Panc1 (cell line): ENCODE results near the gene SCGB1A1. TPM values are rescaled to one million over a fixed set of nuclear protein-coding genes. Genes with fewer than 3 reads are reported as not detected.

Experiments used
- ATAC-seq: fragments of 200-7000 bp; cut with Tn5 transposase; 2 replicates; pipeline ENCODE4 v1.9.1; 2020; ENCODE audit warnings: mild to moderate bottlenecking, moderate library complexity
- BruUV-seq: library from RNA; stranded (reverse); fragments of 400-500 nt; replicated peaks from 2 replicates; lab custom pipeline; 2021; lab: Mats Ljungman, UMichigan
- CTCF ChIA-PET: fragments of 300-600 bp; sonication (Branson Sonifier 250); formaldehyde crosslinking; loops from one replicate; lab custom pipeline; 2022; ENCODE audit warnings: antibody characterized with exemption; lab: Charles Lee
- POLR2A ChIA-PET: fragments of 300-600 bp; sonication (Branson Sonifier 250); formaldehyde crosslinking; loops from one replicate; lab custom pipeline; 2022; ENCODE audit warnings: antibody characterized with exemption; lab: Charles Lee
- DNase-seq: peaks from one replicate; pipeline ENCODE4 v3.0.0-alpha.2; 2010; ENCODE audit warnings: low read depth, low spot score
- H3K27ac ChIP-seq: 2 replicates; pipeline ENCODE4 v1.5.1; 2011; ENCODE audit warnings: mild to moderate bottlenecking, low read length, inconsistent platforms
- H3K27me3 ChIP-seq: fragments of 200-500 bp; sonication (Bioruptor generic); 2 replicates; pipeline ENCODE4 v1.6.0; 2014; ENCODE audit warnings: low read length, inconsistent platforms; ENCODE audit not compliant: control insufficient read depth, insufficient read depth
- H3K36me3 ChIP-seq: fragments of 200-500 bp; sonication (Bioruptor generic); 2 replicates; pipeline ENCODE4 v1.5.1; 2014; ENCODE audit warnings: inconsistent platforms, mild to moderate bottlenecking, low read length, moderate library complexity; ENCODE audit not compliant: control insufficient read depth, insufficient read depth
- H3K4me1 ChIP-seq: 2 replicates; pipeline ENCODE4 v1.5.1; 2011; ENCODE audit warnings: inconsistent platforms, mild to moderate bottlenecking, low read length, moderate library complexity; ENCODE audit not compliant: control insufficient read depth, insufficient read depth
- H3K4me3 ChIP-seq, 2 experiments: 2 replicates each; pipeline ENCODE4 v1.5.1; 2011 to 2012; ENCODE audit warnings: low read depth in 2 of 2, low read length in 2 of 2, mild to moderate bottlenecking in 2 of 2, inconsistent platforms in 1 of 2, moderate library complexity in 1 of 2
- H3K9me3 ChIP-seq: fragments of 200-500 bp; sonication (Bioruptor generic); 2 replicates; pipeline ENCODE4 v1.5.1; 2014; ENCODE audit warnings: low read depth, mild to moderate bottlenecking, inconsistent platforms, low read length, moderate library complexity; ENCODE audit not compliant: control insufficient read depth, insufficient read depth
- CTCF ChIP-seq: fragments of 450-650 bp; IDR thresholded peaks from 2 replicates; pipeline ENCODE4 v1.5.1; 2017; ENCODE audit warnings: mild to moderate bottlenecking
- POLR2AphosphoS5 ChIP-seq: IDR thresholded peaks from 2 replicates; pipeline ENCODE4 v1.6.1; 2012; ENCODE audit warnings: mild to moderate bottlenecking, low read depth, low read length, moderate library complexity
- REST ChIP-seq, 2 experiments: IDR thresholded peaks; 2 replicates each; pipeline ENCODE4 v1.6.1; 2011 to 2012; ENCODE audit warnings: low read depth in 2 of 2, control low read depth in 1 of 2, low read length in 1 of 2, mild to moderate bottlenecking in 1 of 2, moderate library complexity in 1 of 2; ENCODE audit not compliant: insufficient read depth in 1 of 2
- SIN3A ChIP-seq: IDR thresholded peaks from 2 replicates; pipeline ENCODE4 v1.6.1; 2012; ENCODE audit warnings: low read depth, mild to moderate bottlenecking, low read length, moderate library complexity, borderline replicate concordance; ENCODE audit not compliant: insufficient read depth
- TCF7L2 ChIP-seq: IDR thresholded peaks from 2 replicates; pipeline ENCODE4 v1.6.1; 2011; ENCODE audit warnings: mild to moderate bottlenecking, low read depth, low read length, inconsistent platforms
- in situ Hi-C: cut with HindIII; loops from 2 replicates; pipeline ENCODE4 v1.10.0; 2016; ENCODE audit warnings: low sequenced_read_pairs, low pct_unique_long_range_greater_than_20kb
- intact Hi-C: fragments of 100-400 bp; cut with micrococcal nuclease; formaldehyde crosslinking; loops from one replicate; pipeline ENCODE4 v1.10.0; 2022; ENCODE audit not compliant: unreplicated experiment
- total RNA-seq: library from RNA; stranded (reverse); gene quantifications from one replicate; pipeline ENCODE4 v1.2.1, GENCODE V29; 2021; ENCODE audit not compliant: unreplicated experiment

Gene SCGB1A1
- total RNA-seq, 1 experiment from 2014 or later = 1.1 TPM

- Histone ChIP-seq H3K36me3 (no peaks in the 10 kb centered on the region), H3K4me3 (no peak overlapping the region), H3K27me3 (no peaks in the 10 kb centered on the region), H3K27ac (peak overlapping the region; percentile 29; the same call in 1 of the 2 replicates), H3K9me3 (no peaks in the 10 kb centered on the region), H3K4me1 (peaks cover 24% of the 10 kb centered on the region)
- BruUV-seq = no TSS peak
- ATAC-seq (no peak), DNase-seq (no peak)
- POLR2A ChIA-PET = interaction anchor here (0.5 to 0.7 kb wide), 2 partner anchors 26 to 137 kb away, joined by 3 to 6 read pairs; no protein-coding TSS in a partner anchor
- in situ Hi-C loops (no loop called here), intact Hi-C loops (no loop called here)
- TF ChIP-seq POLR2AphosphoS5 (no peak), CTCF (no peak), REST (IDR thresholded peaks at IDR 0.05; ENCODE audit: insufficient read depth in 1 of 2, low read depth in 2 of 2, low read length in 1 of 2) (no peak), TCF7L2 (no peak), SIN3A (no peak)
- CTCF ChIA-PET = no interaction called here
Observed at GRCh38 chr11:62402960-62403730, 15.7 kb upstream of the SCGB1A1 start.

- H3K36me3 ChIP-seq = no peaks in the 10 kb centered on the region
- no peaks in the 10 kb centered on the region for H3K9me3 ChIP-seq
- no peak for DNase-seq
- intact Hi-C loops (no loop called here), in situ Hi-C loops (no loop called here)
- H3K27me3 ChIP-seq = no peaks in the 10 kb centered on the region
- peaks cover 11% of the 10 kb centered on the region for H3K4me1 ChIP-seq
- no TSS peak for BruUV-seq
- no peak for ATAC-seq
- ChIA-PET POLR2A (interaction anchor here (0.6 kb wide), 1 partner anchor 193 kb away, joined by 3 read pairs; no protein-coding TSS in a partner anchor), CTCF (interaction anchor here (0.7 kb wide), 1 partner anchor 9 kb away, joined by 3 read pairs; no protein-coding TSS in a partner anchor)
- no peak overlapping the region for H3K27ac ChIP-seq
- TF ChIP-seq TCF7L2 (no peak), SIN3A (no peak), CTCF (no peak), REST (IDR thresholded peaks at IDR 0.05; ENCODE audit: insufficient read depth in 1 of 2, low read depth in 2 of 2, low read length in 1 of 2) (no peak), POLR2AphosphoS5 (no peak)
- no peak overlapping the region for H3K4me3 ChIP-seq
Observed at GRCh38 chr11:62404435-62404834, 14.4 kb upstream of the SCGB1A1 start.
